ENCODE results near the gene MAP1LC3B2.

Gene MAP1LC3B2

GRCh38 chr12:116533343-116534251, 25.6 kb upstream of the MAP1LC3B2 start:
- no peaks in the 10 kb centered on the region for H3K9me3 Mint-ChIP-seq
- no peak for TF ChIP-seq CTCF (IDR thresholded peaks at IDR 0.05; ENCODE audit: unreplicated experiment in 3 of 3)
- peak overlapping the region; percentile 53 to 91 (median 82) for H3K27ac Mint-ChIP-seq
- H3K4me3 Mint-ChIP-seq, result peak overlapping the region; percentile 78 to 96 (median 81)
- H3K27me3 Mint-ChIP-seq (ENCODE audit: low read depth), result no peaks in the 10 kb centered on the region
- no peaks in the 10 kb centered on the region for H3K36me3 Mint-ChIP-seq (ENCODE audit: low read depth)
- H3K4me1 Mint-ChIP-seq, result peaks cover 63% of the 10 kb centered on the region

GRCh38 chr12:116534311-116535121, 24.7 kb upstream of the MAP1LC3B2 start:
- no peaks in the 10 kb centered on the region for H3K9me3 Mint-ChIP-seq
- TF ChIP-seq CTCF (IDR thresholded peaks at IDR 0.05; ENCODE audit: unreplicated experiment in 3 of 3), result no peak
- no peaks in the 10 kb centered on the region for H3K36me3 Mint-ChIP-seq (ENCODE audit: low read depth)

GRCh38 chr12:116535241-116535640, 23.9 kb upstream of the MAP1LC3B2 start:
- no peaks in the 10 kb centered on the region for H3K9me3 Mint-ChIP-seq
- H3K27me3 Mint-ChIP-seq (ENCODE audit: low read depth), result no peaks in the 10 kb centered on the region
- H3K27ac Mint-ChIP-seq, result peak overlapping the region; percentile 53 to 91 (median 82)
- H3K4me1 Mint-ChIP-seq, result peaks cover 68% of the 10 kb centered on the region
- no peak for TF ChIP-seq CTCF (IDR thresholded peaks at IDR 0.05; ENCODE audit: unreplicated experiment in 3 of 3)
- H3K36me3 Mint-ChIP-seq (ENCODE audit: low read depth), result no peaks in the 10 kb centered on the region
- H3K4me3 Mint-ChIP-seq, result peak overlapping the region; percentile 78 to 96 (median 81)

More at GRCh38 chr12:116534311-116535121, 24.7 kb upstream of the MAP1LC3B2 start:
- H3K4me1 Mint-ChIP-seq, result peaks cover 64% of the 10 kb centered on the region
- H3K27ac Mint-ChIP-seq, result peak overlapping the region; percentile 53 to 91 (median 82)
- H3K4me3 Mint-ChIP-seq, result peak overlapping the region; percentile 78 to 96 (median 81)
- no peaks in the 10 kb centered on the region for H3K27me3 Mint-ChIP-seq (ENCODE audit: low read depth)

DNA sequence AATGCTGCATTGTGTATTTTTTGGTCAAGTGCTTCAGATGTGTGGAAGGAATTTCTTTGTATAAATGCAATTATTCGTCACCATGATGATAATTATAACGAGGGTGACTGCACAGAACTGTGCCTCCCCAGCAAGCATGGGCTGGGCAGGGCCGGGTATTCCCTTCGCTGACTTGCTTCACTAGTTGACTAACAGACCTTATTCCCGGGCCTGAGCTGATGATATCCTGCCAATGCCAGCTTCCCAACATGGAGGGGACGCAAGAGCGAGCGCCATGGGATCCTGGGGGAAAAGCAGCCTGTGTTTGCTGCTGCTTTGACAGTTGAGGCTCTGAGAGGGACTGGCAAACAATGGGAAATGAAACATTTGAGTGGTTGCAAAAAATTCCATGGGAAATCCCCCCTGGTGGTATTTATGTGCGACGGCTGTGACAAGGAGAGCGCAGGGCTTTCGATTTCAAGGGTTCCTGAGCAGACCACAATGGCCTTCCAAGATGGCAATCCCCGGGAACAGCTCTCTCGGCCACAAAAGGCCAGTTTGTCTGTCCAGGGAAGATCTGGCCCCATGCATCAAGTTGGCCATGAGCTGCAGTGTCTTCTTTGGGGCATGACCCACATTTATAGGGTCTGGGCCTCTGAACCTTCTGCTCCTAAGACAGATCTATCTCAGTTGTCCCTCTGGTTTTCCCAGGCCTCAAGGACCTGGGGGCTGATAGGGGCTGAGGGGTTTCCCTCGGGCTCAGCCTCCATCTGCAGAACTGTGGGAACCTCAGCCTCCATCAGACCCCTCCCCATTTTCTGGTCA, 21.9 kb upstream of the MAP1LC3B2 start:
- no peaks in the 10 kb centered on the region for H3K36me3 Mint-ChIP-seq (ENCODE audit: low read depth)
- no peaks in the 10 kb centered on the region for H3K9me3 Mint-ChIP-seq
- no peaks in the 10 kb centered on the region for H3K27me3 Mint-ChIP-seq (ENCODE audit: low read depth)
- H3K27ac Mint-ChIP-seq, result peak overlapping the region; percentile 87 to 96 (median 89)
- no peak for TF ChIP-seq CTCF (IDR thresholded peaks at IDR 0.05; ENCODE audit: unreplicated experiment in 3 of 3)
- peaks cover 67% of the 10 kb centered on the region for H3K4me1 Mint-ChIP-seq
- no peak overlapping the region for H3K4me3 Mint-ChIP-seq

GRCh38 chr12:116538076-116538591, 21.0 kb upstream of the MAP1LC3B2 start:
- peaks cover 65% of the 10 kb centered on the region for H3K4me1 Mint-ChIP-seq
- H3K36me3 Mint-ChIP-seq (ENCODE audit: low read depth), result no peaks in the 10 kb centered on the region
- peak overlapping the region; percentile 87 to 96 (median 89) for H3K27ac Mint-ChIP-seq
- no peak for TF ChIP-seq CTCF (IDR thresholded peaks at IDR 0.05; ENCODE audit: unreplicated experiment in 3 of 3)
- H3K4me3 Mint-ChIP-seq, result no peak overlapping the region
- peaks cover 3% of the 10 kb centered on the region for H3K27me3 Mint-ChIP-seq (ENCODE audit: low read depth)
- H3K9me3 Mint-ChIP-seq, result no peaks in the 10 kb centered on the region
